GM12878 (cell line): Measurements from ENCODE around the gene RSPH4A. TPM values are rescaled to one million over a fixed set of nuclear protein-coding genes. Genes with fewer than 3 reads are reported as not detected.

Experiments used
- ATAC-seq: fragments of 200-7000 bp; cut with Tn5 transposase; 3 replicates; pipeline ENCODE4 v1.9.1; 2020; ENCODE audit warnings: mild to moderate bottlenecking, moderate library complexity
- BruUV-seq: library from RNA; stranded (reverse); fragments of 400-500 nt; replicated peaks from 2 replicates; lab custom pipeline; 2021; lab: Mats Ljungman, UMichigan
- CTCF ChIA-PET: fragments of 300-600 bp; sonication (Branson Sonifier 250); formaldehyde crosslinking; extraction: SDS; loops from one replicate; lab custom pipeline; 2021; ENCODE audit warnings: inconsistent platforms; lab: Yijun Ruan, JAX
- POLR2A ChIA-PET: fragments of 350-600 bp; formaldehyde crosslinking; extraction: SDS; loops from one replicate; lab custom pipeline; 2021; ENCODE audit warnings: inconsistent platforms; lab: Charles Lee
- RAD21 ChIA-PET: fragments of 300-600 bp; sonication (Branson Sonifier 250); formaldehyde crosslinking; loops from one replicate; lab custom pipeline; 2023; ENCODE audit warnings: antibody characterized with exemption; ENCODE audit not compliant: unreplicated experiment; lab: Charles Lee
- SMC1A ChIA-PET: fragments of 300-600 bp; sonication (Branson Sonifier 250); formaldehyde crosslinking; loops from one replicate; lab custom pipeline; 2023; ENCODE audit not compliant: unreplicated experiment, uncharacterized antibody; lab: Charles Lee
- DNase-seq: peaks from one replicate; pipeline ENCODE4 v3.0.0-alpha.2; 2011; ENCODE audit warnings: low read depth, low spot score
- FAIRE-seq: peaks from 3 replicates; lab custom pipeline; 2011; peaks lifted over from hg19 to GRCh38; lab: Jason Lieb, UNC
- H2AFZ ChIP-seq: 2 replicates; pipeline ENCODE4 v1.6.0; 2011; ENCODE audit warnings: low read depth, low read length, control low read depth; ENCODE audit not compliant: control insufficient read depth
- H3K27ac ChIP-seq: 2 replicates; pipeline ENCODE4 v1.5.1; 2011; ENCODE audit warnings: control low read depth; ENCODE audit not compliant: control insufficient read depth, insufficient read depth
- H3K27me3 ChIP-seq, 2 experiments: replicated peaks in 1 of 2; 2 replicates each; pipeline versions ENCODE4 v1.6.0 to v1.6.1; 2011; ENCODE audit warnings: low read length in 1 of 2; ENCODE audit not compliant: control insufficient read depth in 2 of 2, insufficient read depth in 2 of 2
- H3K36me3 ChIP-seq, 2 experiments: 2 replicates each; pipeline ENCODE4 v1.5.1; 2011; ENCODE audit warnings: low read length in 1 of 2; ENCODE audit not compliant: control insufficient read depth in 2 of 2, insufficient read depth in 2 of 2
- H3K4me1 ChIP-seq: 2 replicates; pipeline ENCODE4 v1.6.1; 2011; ENCODE audit warnings: mild to moderate bottlenecking, low read length, moderate library complexity, mixed read lengths; ENCODE audit not compliant: control insufficient read depth, insufficient read depth
- H3K4me2 ChIP-seq: 2 replicates; pipeline ENCODE4 v1.6.0; 2011; ENCODE audit warnings: control low read depth; ENCODE audit not compliant: control insufficient read depth, insufficient read depth
- H3K4me3 ChIP-seq: fragments of 200-600 bp; sonication (generic); 2 replicates; pipeline ENCODE4 v1.5.1; 2016
- H3K79me2 ChIP-seq: 2 replicates; pipeline ENCODE4 v1.6.0; 2011; ENCODE audit warnings: low read length; ENCODE audit not compliant: control insufficient read depth, insufficient read depth
- H3K9ac ChIP-seq: 2 replicates; pipeline ENCODE4 v1.8.0; 2011; ENCODE audit warnings: low read length, control low read depth, mixed read lengths; ENCODE audit not compliant: control insufficient read depth, insufficient read depth
- H3K9me3 ChIP-seq: replicated peaks from 3 replicates; pipeline ENCODE4 v1.5.1; 2011; ENCODE audit warnings: mild to moderate bottlenecking, low read length; ENCODE audit not compliant: control insufficient read depth, insufficient read depth
- H4K20me1 ChIP-seq: 2 replicates; pipeline ENCODE4 v1.6.0; 2011; ENCODE audit not compliant: control insufficient read depth, insufficient read depth
- EZH2 ChIP-seq: IDR thresholded peaks from 2 replicates; pipeline ENCODE4 v1.6.1; 2012; ENCODE audit warnings: low read depth, mild to moderate bottlenecking, control low read depth, inconsistent platforms, low read length, borderline replicate concordance; ENCODE audit not compliant: control insufficient read depth
- MEF2B ChIP-seq: fragments of 450-650 bp; IDR thresholded peaks from 2 replicates; pipeline ENCODE4 v1.6.1; 2018; ENCODE audit warnings: mild to moderate bottlenecking, moderate library complexity; ENCODE audit not compliant: partially characterized antibody, poor library complexity, severe bottlenecking
- NFYA ChIP-seq: IDR thresholded peaks from 2 replicates; pipeline ENCODE4 v1.6.1; 2011; ENCODE audit warnings: low read depth, mild to moderate bottlenecking, low read length, improper control_type of control experiment, borderline replicate concordance
- TARDBP ChIP-seq: IDR thresholded peaks from 2 replicates; pipeline ENCODE4 v1.6.1; 2016; ENCODE audit warnings: borderline replicate concordance
- ZNF384 ChIP-seq: IDR thresholded peaks from 2 replicates; pipeline ENCODE4 v1.6.1; 2012; ENCODE audit warnings: low read depth, mild to moderate bottlenecking, low read length, improper control_type of control experiment, borderline replicate concordance
- ZNF622 ChIP-seq: fragments of 450-650 bp; IDR thresholded peaks from 2 replicates; pipeline ENCODE4 v1.6.1; 2017; ENCODE audit warnings: mild to moderate bottlenecking, inconsistent platforms
- WGBS: methylation state at CpG from one replicate; pipeline ENCODE4 v1.1.6; 2016; ENCODE audit warnings: low lambda C conversion rate; ENCODE audit not compliant: insufficient replicate concordance, insufficient coverage; ENCODE audit errors: missing lambda C conversion rate; 5-methylcytosine and 5-hydroxymethylcytosine counted together
- in situ Hi-C: fragments of 300-500 bp; cut with MboI; formaldehyde crosslinking; loops from 9 replicates; pipeline ENCODE4 v1.14.3; 2018; ENCODE audit warnings: mixed read lengths
- intact Hi-C: fragments of 100-400 bp; cut with micrococcal nuclease; formaldehyde crosslinking; loops from one replicate; pipeline ENCODE4 v1.14.2; 2022; ENCODE audit not compliant: unreplicated experiment
- polyA plus RNA-seq, 11 experiments: library from polyadenylated mRNA; depleted of rRNA in 4 of 11; unstranded in 6 of 11; stranded (reverse) in 5 of 11; fragments of >200 nt; fragmentation: Nextera tagmentation in 4 of 11; fragmentation: Illumina TruSeq in 1 of 11; extraction: Ambion mirVana in 4 of 11; extraction: Trizol in 1 of 11; gene quantifications; 1 replicate in 1 of 11; 2 replicates in 10 of 11; pipeline versions ENCODE4 v1.2.1 to v1.2.3, GENCODE V29; 2011 to 2016; ENCODE audit warnings: inconsistent platforms in 2 of 11, missing spikeins in 2 of 11, low read depth in 1 of 11
- total RNA-seq, 4 experiments: library from RNA; depleted of rRNA in 3 of 4; stranded (reverse); fragments of >200 nt in 3 of 4; fragmentation: Illumina TruSeq in 1 of 4; extraction: Trizol in 1 of 4; gene quantifications; 2 replicates each; pipeline versions ENCODE4 v1.2.1 to v1.2.3, GENCODE V29; 2013 to 2021
- TF ChIP-seq, protein P1 (sequence below): fragments of 450-650 bp; IDR thresholded peaks from 2 replicates; pipeline ENCODE4 v1.6.1; 2017; ENCODE audit warnings: mild to moderate bottlenecking, moderate library complexity

Gene RSPH4A
- total and polyA plus RNA-seq, 10 of the 15 experiments (the other 5 are each of a cell fraction or from before 2014, with no cell fraction given), result 0.07 to 0.28 (median 0.21) TPM; not detected in 1

DNA sequence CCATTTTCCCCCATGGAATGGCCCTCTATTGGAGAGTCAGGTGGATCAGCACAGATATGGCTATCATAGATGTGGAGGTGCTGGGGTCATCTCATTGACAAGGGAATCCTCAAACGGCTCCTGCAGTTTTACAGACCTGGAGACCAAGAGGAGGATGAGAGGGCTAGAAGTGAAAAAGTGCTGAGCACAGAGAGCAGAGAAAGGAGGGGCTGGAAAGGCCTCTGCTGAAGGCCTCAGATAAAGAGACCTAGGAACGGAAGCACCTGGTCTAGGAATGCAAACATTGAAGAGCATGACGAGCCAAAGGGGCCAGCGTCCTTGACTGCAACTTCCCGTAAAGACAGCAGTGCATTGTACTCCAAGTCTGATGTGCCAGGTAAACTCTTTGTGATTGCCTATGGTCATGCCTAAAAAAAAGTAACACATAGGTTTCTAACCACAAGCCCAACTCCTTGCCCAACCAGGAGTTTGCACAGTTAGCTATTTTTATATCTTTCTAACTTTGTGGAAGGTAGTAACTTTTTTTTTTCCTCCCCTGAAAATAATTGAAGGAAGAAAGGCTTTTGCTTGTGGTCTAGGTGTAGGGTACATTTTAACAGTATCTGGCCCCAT, 15.2 kb downstream of the RSPH4A start:
- H2AFZ ChIP-seq, result no peak overlapping the region; the same call in 1 of the 2 replicates
- in situ Hi-C loops, result no loop called here
- no peaks in the 10 kb centered on the region for H3K27me3 ChIP-seq
- BruUV-seq, result no TSS peak
- H3K36me3 ChIP-seq, result peaks cover 2 to 3% of the 10 kb centered on the region in 2 experiments; a peak in 3 of 4 replicates
- ATAC-seq (no peak), FAIRE-seq (no peak), DNase-seq (no peak)
- CTCF ChIA-PET, result interaction anchor here (1.4 to 1.7 kb wide), 2 partner anchors 10 to 12 kb away, joined by 4 to 5 read pairs; no protein-coding TSS in a partner anchor
- H3K79me2 ChIP-seq, result no peaks in the 10 kb centered on the region
- no peak overlapping the region for H3K27ac ChIP-seq
- H3K4me3 ChIP-seq, result no peak overlapping the region
- SMC1A ChIA-PET, result interaction anchor here (1.1 kb wide), 1 partner anchor 90 kb away, joined by 3 read pairs; no protein-coding TSS in a partner anchor
- intact Hi-C loops, result no loop called here
- RAD21 ChIA-PET, result no interaction called here
- H3K4me2 ChIP-seq, result no peak overlapping the region
- 76% methylated on average over 5 of the region's 5 CpGs for WGBS
- no peaks in the 10 kb centered on the region for H4K20me1 ChIP-seq
- H3K9me3 ChIP-seq, result no peaks in the 10 kb centered on the region
- TF ChIP-seq, protein P1, sequence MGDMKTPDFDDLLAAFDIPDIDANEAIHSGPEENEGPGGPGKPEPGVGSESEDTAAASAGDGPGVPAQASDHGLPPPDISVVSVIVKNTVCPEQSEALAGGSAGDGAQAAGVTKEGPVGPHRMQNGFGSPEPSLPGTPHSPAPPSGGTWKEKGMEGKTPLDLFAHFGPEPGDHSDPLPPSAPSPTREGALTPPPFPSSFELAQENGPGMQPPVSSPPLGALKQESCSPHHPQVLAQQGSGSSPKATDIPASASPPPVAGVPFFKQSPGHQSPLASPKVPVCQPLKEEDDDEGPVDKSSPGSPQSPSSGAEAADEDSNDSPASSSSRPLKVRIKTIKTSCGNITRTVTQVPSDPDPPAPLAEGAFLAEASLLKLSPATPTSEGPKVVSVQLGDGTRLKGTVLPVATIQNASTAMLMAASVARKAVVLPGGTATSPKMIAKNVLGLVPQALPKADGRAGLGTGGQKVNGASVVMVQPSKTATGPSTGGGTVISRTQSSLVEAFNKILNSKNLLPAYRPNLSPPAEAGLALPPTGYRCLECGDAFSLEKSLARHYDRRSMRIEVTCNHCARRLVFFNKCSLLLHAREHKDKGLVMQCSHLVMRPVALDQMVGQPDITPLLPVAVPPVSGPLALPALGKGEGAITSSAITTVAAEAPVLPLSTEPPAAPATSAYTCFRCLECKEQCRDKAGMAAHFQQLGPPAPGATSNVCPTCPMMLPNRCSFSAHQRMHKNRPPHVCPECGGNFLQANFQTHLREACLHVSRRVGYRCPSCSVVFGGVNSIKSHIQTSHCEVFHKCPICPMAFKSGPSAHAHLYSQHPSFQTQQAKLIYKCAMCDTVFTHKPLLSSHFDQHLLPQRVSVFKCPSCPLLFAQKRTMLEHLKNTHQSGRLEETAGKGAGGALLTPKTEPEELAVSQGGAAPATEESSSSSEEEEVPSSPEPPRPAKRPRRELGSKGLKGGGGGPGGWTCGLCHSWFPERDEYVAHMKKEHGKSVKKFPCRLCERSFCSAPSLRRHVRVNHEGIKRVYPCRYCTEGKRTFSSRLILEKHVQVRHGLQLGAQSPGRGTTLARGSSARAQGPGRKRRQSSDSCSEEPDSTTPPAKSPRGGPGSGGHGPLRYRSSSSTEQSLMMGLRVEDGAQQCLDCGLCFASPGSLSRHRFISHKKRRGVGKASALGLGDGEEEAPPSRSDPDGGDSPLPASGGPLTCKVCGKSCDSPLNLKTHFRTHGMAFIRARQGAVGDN, result no peak
- TF ChIP-seq ZNF384, result no peak
- no peak for TF ChIP-seq NFYA
- no peak for TF ChIP-seq ZNF622
- no peak for TF ChIP-seq MEF2B
- TF ChIP-seq TARDBP, result no peak
- no peak for TF ChIP-seq EZH2
- no peak overlapping the region for H3K9ac ChIP-seq
- POLR2A ChIA-PET, result no interaction called here
- H3K4me1 ChIP-seq, result no peaks in the 10 kb centered on the region
